GM19023 (cell line): Measurements from ENCODE around the gene NUP214.
"Not testable (repeated sequence)": the region's sequence is repeated elsewhere in the genome, so short reads cannot be mapped to it uniquely, and the experiment has no call there.

Source experiments
- ATAC-seq: cut with Tn5 transposase; IDR thresholded peaks from one replicate; pipeline ENCODE4 v1.9.1; 2021; ENCODE audit warnings: mild to moderate bottlenecking, moderate library complexity; ENCODE audit not compliant: unreplicated experiment

NUP214 gene

GRCh38 chr9:131158673-131159072, 33.3 kb downstream of the NUP214 start:
- ATAC-seq = not testable (repeated sequence)

- no peak for ATAC-seq
Observed at GRCh38 chr9:131160416-131161112, 35.2 kb downstream of the NUP214 start.

- ATAC-seq = no peak
Observed at GRCh38 chr9:131161585-131161984, 36.2 kb downstream of the NUP214 start.

GRCh38 chr9:131162886-131163285, 37.5 kb downstream of the NUP214 start:
- ATAC-seq = no peak

GRCh38 chr9:131165523-131165922, 40.1 kb downstream of the NUP214 start:
- ATAC-seq = no peak

- no peak for ATAC-seq
Observed at GRCh38 chr9:131167146-131167692, 41.8 kb downstream of the NUP214 start.

GRCh38 chr9:131167936-131168335, 42.5 kb downstream of the NUP214 start:
- no peak for ATAC-seq

- ATAC-seq = no peak
Observed at GRCh38 chr9:131169563-131170240, 44.3 kb downstream of the NUP214 start.

GRCh38 chr9:131173995-131174394, 48.6 kb downstream of the NUP214 start:
- ATAC-seq = no peak

GRCh38 chr9:131174681-131175239, 49.4 kb downstream of the NUP214 start:
- ATAC-seq = no peak

GRCh38 chr9:131177898-131178297, 52.5 kb downstream of the NUP214 start:
- no peak for ATAC-seq

GRCh38 chr9:131178382-131178781, 53.0 kb downstream of the NUP214 start:
- ATAC-seq = peak; percentile 52

GRCh38 chr9:131178926-131179325, 53.5 kb downstream of the NUP214 start:
- no peak for ATAC-seq

- no peak for ATAC-seq
Observed at GRCh38 chr9:131179561-131180219, 54.3 kb downstream of the NUP214 start.

GRCh38 chr9:131180454-131180853, 55.1 kb downstream of the NUP214 start:
- no peak for ATAC-seq

GRCh38 chr9:131181091-131181681, 55.8 kb downstream of the NUP214 start:
- no peak for ATAC-seq

- ATAC-seq = no peak
Observed at GRCh38 chr9:131185924-131186323, 60.5 kb downstream of the NUP214 start.

GRCh38 chr9:131186622-131187021, 61.2 kb downstream of the NUP214 start:
- no peak for ATAC-seq

GRCh38 chr9:131187957-131188356, 62.6 kb downstream of the NUP214 start:
- ATAC-seq = no peak

- ATAC-seq = no peak
Observed at GRCh38 chr9:131188976-131189375, 63.6 kb downstream of the NUP214 start.

- no peak for ATAC-seq
Observed at GRCh38 chr9:131190191-131190590, 64.8 kb downstream of the NUP214 start.
